H1 (cell line): ENCODE data around the gene MTARC1. TPM values are rescaled to one million over a fixed set of nuclear protein-coding genes. Genes with fewer than 3 reads are reported as not detected.

ENCODE experiments used
- CTCF ChIA-PET: fragments of 300-600 bp; sonication (Branson Sonifier 250); formaldehyde crosslinking; loops from one replicate; lab custom pipeline; 2021; ENCODE audit not compliant: partially characterized antibody; lab: Charles Lee
- POLR2A ChIA-PET: fragments of 300-600 bp; sonication (Branson Sonifier 250); formaldehyde crosslinking; loops from one replicate; lab custom pipeline; 2021; ENCODE audit warnings: inconsistent platforms; ENCODE audit not compliant: partially characterized antibody; lab: Charles Lee
- DNase-seq, 2 experiments: peaks; one replicate each; pipeline versions ENCODE4 v3.0.0 to v3.0.0-alpha.2; 2010 to 2022; ENCODE audit warnings: low spot score in 2 of 2, low read depth in 1 of 2, mixed read lengths in 1 of 2
- FAIRE-seq: peaks from 2 replicates; lab custom pipeline; 2011; peaks lifted over from hg19 to GRCh38; lab: Jason Lieb, UNC
- H2AFZ ChIP-seq: 2 replicates; pipeline ENCODE4 v1.8.1; 2012; ENCODE audit warnings: low read length, inconsistent platforms
- H2AK5ac ChIP-seq: 2 replicates; pipeline ENCODE4 v1.6.1; 2013; ENCODE audit warnings: low read depth, low read length
- H2BK120ac ChIP-seq: replicated peaks from 2 replicates; pipeline ENCODE3; 2013; ENCODE audit warnings: low read depth, low read length, inconsistent platforms
- H2BK12ac ChIP-seq: 2 replicates; pipeline ENCODE4 v1.6.1; 2013; ENCODE audit warnings: low read depth, low read length
- H2BK15ac ChIP-seq: 2 replicates; pipeline ENCODE4 v1.6.1; 2013; ENCODE audit warnings: low read length
- H2BK20ac ChIP-seq: 2 replicates; pipeline ENCODE4 v1.6.1; 2013; ENCODE audit warnings: low read length
- H2BK5ac ChIP-seq: 2 replicates; pipeline ENCODE4 v1.6.1; 2013; ENCODE audit warnings: low read depth, low read length
- H3K14ac ChIP-seq: 2 replicates; pipeline ENCODE4 v1.6.1; 2013; ENCODE audit warnings: inconsistent platforms; ENCODE audit not compliant: insufficient read length
- H3K18ac ChIP-seq: 2 replicates; pipeline ENCODE4 v1.6.1; 2013; ENCODE audit warnings: low read length; ENCODE audit errors: extremely low read depth
- H3K23ac ChIP-seq: 2 replicates; pipeline ENCODE4 v1.6.1; 2013; ENCODE audit warnings: inconsistent platforms; ENCODE audit not compliant: insufficient read length
- H3K23me2 ChIP-seq: 2 replicates; pipeline ENCODE4 v1.6.1; 2013; ENCODE audit warnings: low read depth, low read length
- H3K27ac ChIP-seq: 2 replicates; pipeline ENCODE4 v1.6.1; 2011; ENCODE audit warnings: low read depth, low read length, inconsistent platforms
- H3K27me3 ChIP-seq, 4 experiments: replicated peaks in 1 of 4; 1 replicate in 1 of 4; 2 replicates in 3 of 4; pipeline versions ENCODE4 v1.6.1 to v1.8.1; 2011 to 2013; ENCODE audit warnings: low read length in 3 of 4, mild to moderate bottlenecking in 3 of 4, inconsistent platforms in 2 of 4, mixed read lengths in 2 of 4, moderate library complexity in 1 of 4; ENCODE audit not compliant: control insufficient read depth in 3 of 4, insufficient read depth in 3 of 4; ENCODE audit errors: extremely low read depth in 1 of 4
- H3K36me3 ChIP-seq, 4 experiments: 2 replicates each; pipeline versions ENCODE4 v1.6.1 to v1.8.1; 2011 to 2013; ENCODE audit warnings: mild to moderate bottlenecking in 4 of 4, low read length in 3 of 4, moderate library complexity in 2 of 4, control low read depth in 1 of 4, inconsistent platforms in 1 of 4; ENCODE audit not compliant: insufficient read depth in 4 of 4, control insufficient read depth in 2 of 4
- H3K4ac ChIP-seq: replicated peaks from 2 replicates; pipeline ENCODE3; 2013; ENCODE audit warnings: low read length, low read depth, mixed read lengths, inconsistent platforms; ENCODE audit not compliant: insufficient read length
- H3K4me1 ChIP-seq, 4 experiments: replicated peaks in 1 of 4; 1 replicate in 1 of 4; 2 replicates in 3 of 4; pipeline versions ENCODE4 v1.6.1 to v1.8.1; 2011 to 2013; ENCODE audit warnings: low read length in 3 of 4, inconsistent platforms in 2 of 4, mixed read lengths in 1 of 4; ENCODE audit not compliant: insufficient read depth in 4 of 4, control insufficient read depth in 3 of 4
- H3K4me2 ChIP-seq, 2 experiments: 2 replicates each; pipeline versions ENCODE4 v1.6.1 to v1.8.1; 2011 to 2013; ENCODE audit warnings: low read depth in 2 of 2, low read length in 2 of 2, control low read depth in 1 of 2, inconsistent platforms in 1 of 2, mild to moderate bottlenecking in 1 of 2; ENCODE audit not compliant: insufficient read depth in 1 of 2
- H3K4me3 ChIP-seq, 4 experiments: fragments of 200-600, 300-600 bp in 1 of 4; sonication (generic), shearing (Covaris generic), sonication (Bioruptor Twin) in 1 of 4; 2 replicates each; pipeline versions ENCODE4 v1.5.1 to v1.8.1; 2011 to 2016; ENCODE audit warnings: low read length in 4 of 4, low read depth in 3 of 4, control low read depth in 2 of 4, inconsistent platforms in 2 of 4, mild to moderate bottlenecking in 2 of 4, mixed read lengths in 1 of 4, moderate library complexity in 1 of 4; ENCODE audit not compliant: insufficient read depth in 2 of 4; ENCODE audit errors: extremely low read depth in 1 of 4
- H3K56ac ChIP-seq: replicated peaks from 2 replicates; pipeline ENCODE3; 2013; ENCODE audit warnings: low read depth, mild to moderate bottlenecking, mixed read lengths, low read length, inconsistent platforms; ENCODE audit not compliant: insufficient read length
- H3K79me1 ChIP-seq: 2 replicates; pipeline ENCODE4 v1.6.1; 2013; ENCODE audit warnings: low read depth, low read length, control low read depth
- H3K79me2 ChIP-seq, 2 experiments: 2 replicates each; pipeline versions ENCODE4 v1.6.1 to v1.8.1; 2012 to 2013; ENCODE audit warnings: low read length in 2 of 2, mild to moderate bottlenecking in 2 of 2, inconsistent platforms in 1 of 2; ENCODE audit not compliant: insufficient read depth in 2 of 2, control insufficient read depth in 1 of 2
- H3K9ac ChIP-seq, 4 experiments: replicated peaks in 1 of 4; 1 replicate in 1 of 4; 2 replicates in 3 of 4; pipeline versions ENCODE4 v1.6.1 to v1.8.1; 2011 to 2013; ENCODE audit warnings: low read depth in 3 of 4, low read length in 3 of 4, control low read depth in 2 of 4, mild to moderate bottlenecking in 2 of 4, moderate library complexity in 2 of 4, inconsistent platforms in 1 of 4; ENCODE audit errors: extremely low read depth in 1 of 4
- H3K9me3 ChIP-seq, 2 experiments: 2 replicates each; pipeline versions ENCODE4 v1.6.1 to v1.8.1; 2012 to 2013; ENCODE audit warnings: mild to moderate bottlenecking in 2 of 2, moderate library complexity in 2 of 2, control low read depth in 1 of 2, inconsistent platforms in 1 of 2, low read depth in 1 of 2, low read length in 1 of 2, mixed read lengths in 1 of 2; ENCODE audit not compliant: insufficient read depth in 2 of 2
- H4K20me1 ChIP-seq, 2 experiments: replicated peaks in 1 of 2; 2 replicates each; pipeline versions ENCODE3 to v1.8.1; 2011 to 2013; ENCODE audit warnings: inconsistent platforms in 2 of 2, low read length in 2 of 2, mild to moderate bottlenecking in 1 of 2; ENCODE audit not compliant: insufficient read depth in 2 of 2, control insufficient read depth in 1 of 2
- H4K5ac ChIP-seq: 2 replicates; pipeline ENCODE4 v1.6.1; 2013; ENCODE audit warnings: low read length, low read depth, mixed read lengths, inconsistent platforms; ENCODE audit not compliant: insufficient read length
- H4K8ac ChIP-seq: 2 replicates; pipeline ENCODE4 v1.8.0; 2013; ENCODE audit warnings: mild to moderate bottlenecking, moderate library complexity, low read length, inconsistent platforms; ENCODE audit not compliant: insufficient read depth; ENCODE audit errors: extremely low read depth
- H4K91ac ChIP-seq: replicated peaks from 2 replicates; pipeline ENCODE3; 2013; ENCODE audit warnings: low read length, mixed read lengths, inconsistent platforms; ENCODE audit not compliant: insufficient read length
- BRCA1 ChIP-seq: IDR thresholded peaks from 2 replicates; pipeline ENCODE4 v1.6.1; 2012; ENCODE audit warnings: low read depth, low read length, improper control_type of control experiment
- CBX8 ChIP-seq: fragments of 300-800, 300-1000 bp; sonication (generic); IDR thresholded peaks from 2 replicates; pipeline ENCODE4 v1.7.1; 2016; ENCODE audit warnings: low read depth, low read length, borderline replicate concordance
- CEBPB ChIP-seq: IDR thresholded peaks from 2 replicates; pipeline ENCODE4 v1.6.1; 2012; ENCODE audit warnings: low read depth, low read length
- CHD2 ChIP-seq: IDR thresholded peaks from 2 replicates; pipeline ENCODE4 v1.6.1; 2012; ENCODE audit warnings: low read length, improper control_type of control experiment
- FOSL1 ChIP-seq: IDR thresholded peaks from 2 replicates; pipeline ENCODE4 v1.6.1; 2011; ENCODE audit warnings: mild to moderate bottlenecking, low read depth, low read length, moderate library complexity; ENCODE audit not compliant: insufficient read depth
- JUND ChIP-seq: IDR thresholded peaks from 2 replicates; pipeline ENCODE4 v1.6.1; 2011; ENCODE audit warnings: mild to moderate bottlenecking, improper control_type of control experiment, low read length
- KDM1A ChIP-seq: fragments of 200-600, 300-600 bp; sonication (generic); IDR thresholded peaks from 2 replicates; pipeline ENCODE4 v1.7.1; 2016; ENCODE audit warnings: mild to moderate bottlenecking, low read length, borderline replicate concordance
- NRF1 ChIP-seq: IDR thresholded peaks from 2 replicates; pipeline ENCODE4 v1.6.1; 2011; ENCODE audit warnings: mild to moderate bottlenecking, low read depth, low read length, improper control_type of control experiment
- POLR2AphosphoS5 ChIP-seq: IDR thresholded peaks from 2 replicates; pipeline ENCODE4 v1.6.1; 2011; ENCODE audit warnings: low read depth, low read length
- RNF2 ChIP-seq: fragments of 200-900, 300-1000 bp; sonication (generic); IDR thresholded peaks from 2 replicates; pipeline ENCODE4 v1.7.1; 2016; ENCODE audit warnings: borderline replicate concordance, low read depth, mild to moderate bottlenecking, antibody characterized with exemption, low read length; ENCODE audit not compliant: poor library complexity, severe bottlenecking; ENCODE audit errors: missing control alignments
- SP2 ChIP-seq: IDR thresholded peaks from 2 replicates; pipeline ENCODE4 v1.6.1; 2012; ENCODE audit warnings: mild to moderate bottlenecking, low read length, inconsistent platforms
- SUZ12 ChIP-seq: fragments of 200-600 bp; sonication (generic); IDR thresholded peaks from 2 replicates; pipeline ENCODE4 v1.6.1; 2012; ENCODE audit warnings: mild to moderate bottlenecking, inconsistent platforms, low read length, moderate library complexity, mixed read lengths
- YY1 ChIP-seq: IDR thresholded peaks from 2 replicates; pipeline ENCODE4 v1.6.1; 2011; ENCODE audit warnings: low read depth, mild to moderate bottlenecking, low read length
- WGBS, 2 experiments: shearing (Covaris generic) in 1 of 2; methylation state at CpG; one replicate each; pipeline versions ENCODE4 v1.1.6 to v1.1.7; 2013 to 2015; ENCODE audit warnings: low lambda C conversion rate in 2 of 2, mixed read lengths in 2 of 2, inconsistent platforms in 1 of 2, low coverage in 1 of 2, missing lambda C conversion rate in 1 of 2; ENCODE audit not compliant: insufficient replicate concordance in 2 of 2, insufficient coverage in 1 of 2, insufficient read length in 1 of 2; ENCODE audit errors: extremely low coverage in 1 of 2, missing lambda C conversion rate in 1 of 2; 5-methylcytosine and 5-hydroxymethylcytosine counted together
- polyA plus RNA-seq, 7 experiments: library from polyadenylated mRNA; depleted of rRNA in 3 of 7; stranded (reverse) in 5 of 7; unstranded in 2 of 7; fragments of >200 nt in 5 of 7; fragments of 200-250 nt in 2 of 7; gene quantifications; 1 replicate in 5 of 7; 2 replicates in 1 of 7; 4 replicates in 1 of 7; pipeline versions ENCODE4 v1.2.1 to v1.2.3, GENCODE V29; 2011 to 2013; ENCODE audit warnings: missing spikeins in 2 of 7, mixed read lengths in 2 of 7
- total RNA-seq: library from RNA; stranded (reverse); fragmentation: NEBNext Ultra II Directional; extraction: Animal tissue kit (Norgen Biotek cat#: 25700); gene quantifications from 2 replicates; pipeline ENCODE4 v1.2.1, GENCODE V29; 2021
- TF ChIP-seq, protein P1 (sequence below): IDR thresholded peaks from 2 replicates; pipeline ENCODE4 v1.6.1; 2012; ENCODE audit warnings: inconsistent platforms

MTARC1 gene
- total and polyA plus RNA-seq, 2 of the 8 experiments (the other 6 are each of a cell fraction or from before 2014, with no cell fraction given) = 17.2 to 46.2 TPM

DNA sequence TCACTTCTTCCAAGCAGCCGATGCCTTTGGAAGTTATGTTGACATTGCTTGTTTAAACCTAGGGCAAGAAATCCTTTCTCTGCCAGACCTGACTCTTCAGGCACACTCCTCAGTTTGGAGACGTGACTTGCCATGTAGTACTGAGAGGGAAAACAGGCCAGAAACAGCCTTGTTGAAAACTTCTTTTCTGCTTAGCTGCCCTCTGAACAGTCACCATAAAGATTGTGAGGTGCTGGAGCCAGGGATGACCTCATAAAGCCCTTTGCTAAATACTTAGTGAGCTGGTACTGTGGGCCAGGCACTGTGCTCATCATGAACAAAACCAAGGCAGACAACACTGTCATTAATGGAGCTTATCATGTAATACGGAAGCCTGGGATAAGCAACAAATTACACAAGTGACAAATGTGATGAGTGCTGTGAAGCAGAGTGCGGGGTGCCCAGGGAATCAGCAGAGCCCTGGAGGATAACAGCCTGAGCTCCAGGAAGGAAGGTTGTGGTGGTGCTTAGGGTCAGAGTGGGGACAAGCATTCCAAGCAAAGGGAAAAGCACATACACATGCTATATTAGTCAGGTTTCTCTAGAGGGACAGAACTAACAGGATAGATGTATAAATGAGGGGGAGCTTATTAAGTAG, 42.4 kb downstream of the MTARC1 start:
- no peaks in the 10 kb centered on the region for H3K79me1 ChIP-seq
- CTCF ChIA-PET = interaction anchor here (0.6 to 2.3 kb wide), 6 partner anchors 12 to 778 kb away, joined by 3 to 12 read pairs (median 4); no protein-coding TSS in a partner anchor
- WGBS, 2 experiments = 92% methylated on average over 4 of the region's 4 CpGs; no CpG with 5 or more reads in 1 of the 2 experiments

More for the DNA sequence above, 42.4 kb downstream of the MTARC1 start:
- no peak overlapping the region for H3K4me2 ChIP-seq
- TF ChIP-seq YY1 (no peak), BRCA1 (no peak), SP2 (no peak), FOSL1 (no peak), NRF1 (no peak), CHD2 (no peak), POLR2AphosphoS5 (no peak), JUND (no peak), CEBPB (no peak), SUZ12 (no peak), CBX8 (no peak), KDM1A (no peak), RNF2 (no peak)
- TF ChIP-seq, protein P1, sequence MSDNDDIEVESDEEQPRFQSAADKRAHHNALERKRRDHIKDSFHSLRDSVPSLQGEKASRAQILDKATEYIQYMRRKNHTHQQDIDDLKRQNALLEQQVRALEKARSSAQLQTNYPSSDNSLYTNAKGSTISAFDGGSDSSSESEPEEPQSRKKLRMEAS = no peak
- TF ChIP-seq, all 59 proteins: peak for 0
- Histone ChIP-seq H3K4ac (no peak overlapping the region), H3K23me2 (no peaks in the 10 kb centered on the region; the same call in 1 of the 2 replicates), H3K4me1 (no peaks in the 10 kb centered on the region; a peak in 1 of 7 replicates), H4K91ac (no peak overlapping the region), H2BK5ac (no peak overlapping the region), H3K9me3 (no peaks in the 10 kb centered on the region), H2BK120ac (no peak overlapping the region), H3K27ac (no peak overlapping the region), H3K4me3 (no peak overlapping the region), H3K18ac (no peak overlapping the region), H3K9ac (no peak overlapping the region), H4K8ac (no peak overlapping the region), H3K56ac (no peak overlapping the region), H4K20me1 (no peaks in the 10 kb centered on the region), H2AK5ac (no peak overlapping the region), H3K14ac (no peak overlapping the region), H4K5ac (no peak overlapping the region), H3K36me3 (no peaks in the 10 kb centered on the region), H2BK15ac (no peak overlapping the region), H2BK20ac (no peak overlapping the region), H3K79me2 (no peaks in the 10 kb centered on the region), H3K23ac (no peak overlapping the region), H2AFZ (no peak overlapping the region), H2BK12ac (no peak overlapping the region), H3K27me3 (no peaks in the 10 kb centered on the region; a peak in 1 of 7 replicates)
- FAIRE-seq (no peak), DNase-seq (no peak)
- POLR2A ChIA-PET = no interaction called here
